Measurements from ENCODE around the gene ZNF416.

Gene ZNF416

DNA sequence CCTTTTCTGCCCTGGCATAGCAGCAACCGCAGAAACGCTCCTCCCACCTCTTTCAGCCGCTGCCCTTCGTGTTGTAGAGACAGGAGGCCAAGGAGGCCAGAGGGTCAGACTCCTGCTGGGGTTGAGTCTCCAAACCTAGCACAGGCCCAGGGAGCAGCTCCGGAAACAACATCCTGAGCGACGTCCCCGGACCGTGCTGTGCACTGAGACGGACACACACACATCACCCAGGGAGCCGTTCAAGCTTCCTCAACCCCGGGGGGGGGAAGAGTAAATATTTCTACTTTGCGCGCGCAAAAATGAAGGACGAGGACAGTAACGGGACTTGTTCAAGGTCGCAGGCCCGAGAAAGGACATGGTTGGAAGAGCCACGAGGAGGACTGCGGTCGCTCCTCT is 19.7 kb downstream of the ZNF416 start:
- peak; percentile 21 for DNase-seq (ENCODE audit: low spot score)

DNA sequence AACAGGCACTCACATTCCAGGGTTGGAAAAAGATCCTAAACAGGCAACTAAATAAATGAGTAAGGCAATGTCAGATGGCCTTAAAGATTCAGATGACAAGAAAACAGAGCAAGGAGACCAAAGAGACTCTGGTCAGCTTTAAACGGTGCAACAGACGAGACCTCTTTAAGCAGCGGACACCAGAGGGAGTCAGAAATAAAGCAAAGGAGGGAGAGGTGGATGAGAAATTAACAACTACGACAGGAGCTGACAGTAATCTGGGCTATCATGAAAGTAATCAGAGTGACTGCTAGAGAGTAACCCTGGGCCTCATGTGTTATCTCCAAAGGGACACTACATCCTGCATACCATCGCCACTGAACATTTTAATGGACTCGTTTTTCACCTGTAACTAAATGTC is 20.2 kb downstream of the ZNF416 start:
- no peak for DNase-seq (ENCODE audit: low spot score)

DNA sequence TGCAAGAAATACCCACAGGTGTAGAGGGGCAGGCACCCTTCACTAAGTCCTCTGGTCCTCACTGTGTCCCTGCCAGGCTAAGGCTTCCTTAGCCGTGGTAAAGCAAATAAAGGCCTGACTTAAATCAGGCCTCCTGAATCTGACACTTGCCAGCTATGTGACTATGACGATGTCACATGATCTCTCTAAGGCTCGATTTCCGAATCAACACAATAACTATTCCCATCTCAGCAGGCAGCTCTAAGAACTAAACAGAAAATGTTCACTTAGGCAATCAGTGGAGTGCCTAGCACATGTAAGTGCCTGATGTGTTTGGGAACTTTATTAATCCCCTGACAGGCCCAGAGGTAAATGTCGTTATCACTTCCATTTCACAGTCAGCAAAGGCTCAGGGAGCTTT is 21.1 kb downstream of the ZNF416 start:
- no peak for DNase-seq (ENCODE audit: low spot score)

DNA sequence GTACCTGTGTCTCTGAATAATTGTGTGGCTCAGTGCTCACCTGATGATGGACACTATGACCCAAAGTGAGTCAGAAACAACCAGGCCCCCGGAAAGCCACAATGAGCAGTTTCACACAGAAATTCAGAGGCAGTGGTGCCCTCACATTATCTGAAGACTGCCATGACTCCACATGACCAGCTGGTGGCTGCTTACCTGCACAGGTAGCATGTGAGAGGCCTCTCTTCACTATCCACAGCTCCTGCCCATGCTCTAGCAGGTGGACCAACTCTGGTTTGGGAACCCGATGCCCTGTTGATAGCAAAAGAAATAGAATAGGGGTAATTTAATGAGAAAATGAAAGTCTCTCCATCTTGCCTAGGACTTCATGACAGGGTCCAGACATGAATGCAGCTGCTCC is 26.3 kb downstream of the ZNF416 start:
- no peak for DNase-seq (ENCODE audit: low spot score)

DNA sequence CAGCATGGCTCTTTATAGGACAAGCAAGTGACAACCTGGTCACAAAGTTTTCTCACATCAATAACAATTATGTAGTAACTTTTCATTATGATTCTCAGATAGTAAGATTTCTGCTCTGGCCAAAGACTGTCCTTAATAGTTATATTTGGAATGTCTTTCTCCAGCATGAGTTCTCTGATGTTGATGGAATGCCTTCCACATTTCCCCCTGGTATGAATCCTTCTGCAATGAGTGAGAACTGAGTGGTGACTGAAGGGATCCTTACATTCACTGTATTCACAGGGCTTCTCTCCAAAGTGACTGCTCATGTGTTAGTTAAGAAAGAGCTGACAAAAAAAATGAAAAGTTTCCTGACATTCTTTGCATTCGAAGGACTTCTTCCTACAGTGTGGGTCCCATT is 32.2 kb downstream of the ZNF416 start:
- no peak for DNase-seq (ENCODE audit: low spot score)

DNA sequence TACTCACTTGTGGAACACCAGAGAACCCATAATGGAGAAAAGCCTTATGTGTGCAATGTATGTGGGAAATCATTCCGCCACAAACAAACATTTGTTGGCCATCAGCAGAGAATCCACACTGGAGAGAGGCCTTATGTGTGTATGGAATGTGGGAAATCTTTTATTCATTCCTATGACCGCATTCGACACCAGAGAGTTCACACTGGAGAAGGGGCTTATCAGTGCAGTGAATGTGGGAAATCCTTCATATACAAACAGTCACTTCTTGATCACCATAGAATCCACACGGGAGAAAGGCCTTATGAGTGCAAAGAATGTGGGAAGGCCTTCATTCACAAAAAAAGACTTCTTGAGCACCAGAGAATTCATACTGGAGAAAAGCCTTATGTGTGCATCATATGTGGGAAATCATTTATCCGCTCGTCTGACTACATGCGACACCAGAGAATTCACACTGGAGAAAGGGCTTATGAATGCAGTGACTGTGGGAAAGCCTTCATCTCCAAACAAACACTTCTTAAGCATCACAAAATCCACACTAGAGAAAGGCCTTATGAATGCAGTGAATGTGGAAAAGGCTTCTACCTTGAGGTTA is 40.7 kb downstream of the ZNF416 start:
- no peak for DNase-seq (ENCODE audit: low spot score)

DNA sequence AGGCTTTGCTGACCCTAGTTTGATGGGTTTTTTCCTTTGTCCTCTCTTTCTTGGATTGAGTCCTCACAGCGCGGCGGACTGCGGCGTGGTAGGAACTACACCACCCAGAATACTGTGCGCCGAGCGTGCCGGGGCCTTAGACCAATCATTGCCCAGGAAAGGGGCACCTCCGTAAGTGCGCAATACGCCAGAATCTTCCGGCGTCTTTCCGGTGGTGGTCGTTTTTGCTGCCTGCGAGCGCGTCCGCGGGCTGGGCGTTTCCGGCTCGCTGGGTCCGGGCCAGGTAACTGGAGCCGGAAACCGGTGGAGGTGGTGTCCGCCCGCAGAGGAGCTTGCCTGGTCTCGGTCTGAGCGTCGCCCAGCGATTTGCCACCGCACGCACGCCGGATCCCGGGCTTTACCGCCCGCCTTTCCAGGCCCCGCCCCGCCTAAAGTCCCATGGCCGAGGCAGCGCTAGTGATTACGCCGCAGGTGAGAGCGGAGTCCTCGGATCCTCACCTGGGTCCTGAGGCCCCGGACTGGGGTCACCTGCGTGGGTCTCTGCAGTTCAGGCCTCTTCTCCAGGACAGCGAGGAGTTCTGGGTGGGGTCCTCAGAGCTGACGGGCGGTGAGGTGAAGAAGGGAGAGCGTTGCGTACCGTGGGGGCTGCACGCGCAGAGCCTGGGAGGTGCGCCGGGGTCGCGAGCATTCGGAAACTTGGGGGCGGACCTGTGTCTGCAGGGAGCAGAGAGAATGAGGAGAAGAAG is 51.4 kb downstream of the ZNF416 start, which contains the start of gene ZNF549:
ZNF549 (plus strand) TSS at position 221 of the 746 bp plus-strand sequence; CDS start at position 439, 218 bp downstream.
- DNase-seq (ENCODE audit: low spot score): no peak
